Neural cell (in vitro differentiated cells): Measurements from ENCODE around the gene ADRA2A. TPM values are rescaled to one million over a fixed set of nuclear protein-coding genes. Genes with fewer than 3 reads are reported as not detected.

Experiments used
- H2AFZ ChIP-seq: fragments of 200-600, 300-800 bp; sonication (generic), shearing (Covaris generic); 2 replicates; pipeline ENCODE4 v1.6.0; 2014; ENCODE audit warnings: low read depth, mild to moderate bottlenecking, antibody characterized with exemption, low read length, moderate library complexity
- H3F3A ChIP-seq: fragments of 200-600 bp; shearing (Covaris generic); 2 replicates; pipeline ENCODE4 v1.6.1; 2016; ENCODE audit warnings: mild to moderate bottlenecking, moderate library complexity, mixed read lengths, antibody characterized with exemption, low read length; ENCODE audit not compliant: insufficient read depth, poor library complexity, severe bottlenecking
- H3K27ac ChIP-seq: fragments of 200-600, 300-800 bp; sonication (generic), shearing (Covaris generic); 2 replicates; pipeline ENCODE4 v1.5.1; 2014; ENCODE audit warnings: mild to moderate bottlenecking, low read length, moderate library complexity
- H3K27me3 ChIP-seq: fragments of 300-800, 200-600 bp; sonication (generic), shearing (Covaris generic); 2 replicates; pipeline ENCODE4 v1.6.0; 2014; ENCODE audit warnings: mild to moderate bottlenecking, low read depth, low read length, moderate library complexity; ENCODE audit not compliant: insufficient read depth
- H3K36me3 ChIP-seq: fragments of 300-800, 200-600 bp; sonication (generic), shearing (Covaris generic); 2 replicates; pipeline ENCODE4 v1.5.1; 2014; ENCODE audit warnings: mild to moderate bottlenecking, antibody characterized with exemption, low read length, moderate library complexity; ENCODE audit not compliant: insufficient read depth
- H3K4me2 ChIP-seq: fragments of 300-800, 200-600 bp; sonication (generic), shearing (Covaris generic); 2 replicates; pipeline ENCODE4 v1.6.0; 2014; ENCODE audit warnings: mild to moderate bottlenecking, low read length
- H3K4me3 ChIP-seq: fragments of 300-800, 200-600 bp; sonication (generic), shearing (Covaris generic); 2 replicates; pipeline ENCODE4 v1.5.1; 2014; ENCODE audit warnings: mild to moderate bottlenecking, low read length, moderate library complexity
- H3K79me2 ChIP-seq: fragments of 200-600 bp; shearing (Covaris generic); replicated peaks from 2 replicates; pipeline ENCODE4 v1.6.0; 2014; ENCODE audit warnings: mild to moderate bottlenecking, low read length, moderate library complexity; ENCODE audit not compliant: insufficient read depth
- H3K9ac ChIP-seq: fragments of 300-800, 200-600 bp; sonication (generic), shearing (Covaris generic); 2 replicates; pipeline ENCODE4 v1.6.1; 2016; ENCODE audit warnings: mild to moderate bottlenecking, low read length, mixed read lengths
- H3K9me2 ChIP-seq: fragments of 200-600 bp; shearing (Covaris generic); 2 replicates; pipeline ENCODE4 v1.6.1; 2016; ENCODE audit warnings: mild to moderate bottlenecking, low read length, mixed read lengths; ENCODE audit not compliant: insufficient read depth
- H3K9me3 ChIP-seq: fragments of 200-600, 300-800 bp; sonication (generic), shearing (Covaris generic); 2 replicates; pipeline ENCODE4 v1.6.1; 2016; ENCODE audit warnings: mild to moderate bottlenecking, mixed run types, low read length, moderate library complexity, mixed read lengths
- H4K20me1 ChIP-seq: fragments of 200-600 bp; shearing (Covaris generic); 2 replicates; pipeline ENCODE4 v1.6.1; 2016; ENCODE audit warnings: mild to moderate bottlenecking, mixed run types; ENCODE audit not compliant: insufficient read depth
- CTCF ChIP-seq: fragments of 450-650 bp; IDR thresholded peaks from 2 replicates; pipeline ENCODE4 v1.5.1; 2014; ENCODE audit warnings: antibody characterized with exemption, mild to moderate bottlenecking, moderate library complexity; ENCODE audit not compliant: poor library complexity, severe bottlenecking
- EP300 ChIP-seq: fragments of 450-650 bp; conservative IDR thresholded peaks from 2 replicates; pipeline ENCODE4 v1.6.1; 2014; ENCODE audit warnings: antibody characterized with exemption, mild to moderate bottlenecking, moderate library complexity; ENCODE audit not compliant: poor library complexity, severe bottlenecking
- EZH2 ChIP-seq: fragments of 200-600, 300-800 bp; shearing (Covaris generic), sonication (generic); IDR thresholded peaks from 2 replicates; pipeline ENCODE4 v1.6.1; 2014; ENCODE audit warnings: antibody characterized with exemption, low read length, borderline replicate concordance, mild to moderate bottlenecking; ENCODE audit not compliant: insufficient read depth, poor library complexity, severe bottlenecking
- MXI1 ChIP-seq: fragments of 450-650 bp; conservative IDR thresholded peaks from 2 replicates; pipeline ENCODE4 v1.6.1; 2014; ENCODE audit warnings: antibody characterized with exemption, mild to moderate bottlenecking; ENCODE audit not compliant: poor library complexity, severe bottlenecking
- POLR2AphosphoS5 ChIP-seq: IDR thresholded peaks from 2 replicates; pipeline ENCODE4 v1.6.1; 2012
- RAD21 ChIP-seq: fragments of 450-650 bp; conservative IDR thresholded peaks from 2 replicates; pipeline ENCODE4 v1.6.1; 2014; ENCODE audit warnings: antibody characterized with exemption, mild to moderate bottlenecking, moderate library complexity
- REST ChIP-seq: IDR thresholded peaks from 2 replicates; pipeline ENCODE4 v1.6.1; 2012; ENCODE audit warnings: borderline replicate concordance
- SMC3 ChIP-seq: fragments of 450-650 bp; conservative IDR thresholded peaks from 2 replicates; pipeline ENCODE4 v1.6.1; 2014; ENCODE audit warnings: antibody characterized with exemption, mild to moderate bottlenecking, moderate library complexity; ENCODE audit not compliant: poor library complexity
- TAF1 ChIP-seq: IDR thresholded peaks from 2 replicates; pipeline ENCODE4 v1.6.1; 2012; ENCODE audit warnings: low read depth
- polyA plus RNA-seq: library from polyadenylated mRNA; depleted of rRNA; stranded (reverse); fragments of >200 nt; gene quantifications from 2 replicates; pipeline ENCODE4 v1.2.3, GENCODE V29; 2014

ADRA2A gene
- polyA plus RNA-seq, 1 donor from 2014 or later, result 2.5 TPM

- Histone ChIP-seq H3F3A (no peaks in the 10 kb centered on the region), H3K4me2 (no peak overlapping the region), H3K9me2 (no peaks in the 10 kb centered on the region), H2AFZ (no peak overlapping the region), H4K20me1 (no peaks in the 10 kb centered on the region), H3K27me3 (peaks cover 32% of the 10 kb centered on the region), H3K79me2 (no peaks in the 10 kb centered on the region), H3K9me3 (peaks cover 6% of the 10 kb centered on the region), H3K36me3 (no peaks in the 10 kb centered on the region), H3K27ac (no peak overlapping the region), H3K9ac (no peak overlapping the region), H3K4me3 (peak overlapping the region; percentile 44)
- TF ChIP-seq EZH2 (no peak), MXI1 (no peak), POLR2AphosphoS5 (no peak), TAF1 (no peak), REST (no peak), RAD21 (no peak), EP300 (no peak), SMC3 (no peak), CTCF (no peak)
Measured at GRCh38 chr10:111080224-111080623, 3.4 kb downstream of the ADRA2A start.

GRCh38 chr10:111081595-111081994 lies 4.8 kb downstream of the ADRA2A start:
- peaks cover 27% of the 10 kb centered on the region for H3K27me3 ChIP-seq
- no peaks in the 10 kb centered on the region for H3K36me3 ChIP-seq
- H3K79me2 ChIP-seq, result no peaks in the 10 kb centered on the region

More at GRCh38 chr10:111081595-111081994, 4.8 kb downstream of the ADRA2A start:
- TF ChIP-seq TAF1 (no peak), SMC3 (no peak)
- Histone ChIP-seq H3K4me3 (no peak overlapping the region), H3F3A (no peaks in the 10 kb centered on the region), H3K9me2 (no peaks in the 10 kb centered on the region), H3K27ac (no peak overlapping the region), H2AFZ (no peak overlapping the region), H3K9me3 (peaks cover 6% of the 10 kb centered on the region), H3K9ac (no peak overlapping the region), H4K20me1 (no peaks in the 10 kb centered on the region), H3K4me2 (no peak overlapping the region)
